ENCODE data around the gene FAM81A. TPM values are rescaled to one million over a fixed set of nuclear protein-coding genes. Genes with fewer than 3 reads are reported as not detected.
A peak's percentile ranks its signal among the peaks of the same experiment; 100 is the strongest.
"Not testable (repeated sequence)": the region's sequence is repeated elsewhere in the genome, so short reads cannot be mapped to it uniquely, and the experiment has no call there.

FAM81A gene
- total RNA-seq: 0.69 and 1.1 TPM in 2 replicates

DNA sequence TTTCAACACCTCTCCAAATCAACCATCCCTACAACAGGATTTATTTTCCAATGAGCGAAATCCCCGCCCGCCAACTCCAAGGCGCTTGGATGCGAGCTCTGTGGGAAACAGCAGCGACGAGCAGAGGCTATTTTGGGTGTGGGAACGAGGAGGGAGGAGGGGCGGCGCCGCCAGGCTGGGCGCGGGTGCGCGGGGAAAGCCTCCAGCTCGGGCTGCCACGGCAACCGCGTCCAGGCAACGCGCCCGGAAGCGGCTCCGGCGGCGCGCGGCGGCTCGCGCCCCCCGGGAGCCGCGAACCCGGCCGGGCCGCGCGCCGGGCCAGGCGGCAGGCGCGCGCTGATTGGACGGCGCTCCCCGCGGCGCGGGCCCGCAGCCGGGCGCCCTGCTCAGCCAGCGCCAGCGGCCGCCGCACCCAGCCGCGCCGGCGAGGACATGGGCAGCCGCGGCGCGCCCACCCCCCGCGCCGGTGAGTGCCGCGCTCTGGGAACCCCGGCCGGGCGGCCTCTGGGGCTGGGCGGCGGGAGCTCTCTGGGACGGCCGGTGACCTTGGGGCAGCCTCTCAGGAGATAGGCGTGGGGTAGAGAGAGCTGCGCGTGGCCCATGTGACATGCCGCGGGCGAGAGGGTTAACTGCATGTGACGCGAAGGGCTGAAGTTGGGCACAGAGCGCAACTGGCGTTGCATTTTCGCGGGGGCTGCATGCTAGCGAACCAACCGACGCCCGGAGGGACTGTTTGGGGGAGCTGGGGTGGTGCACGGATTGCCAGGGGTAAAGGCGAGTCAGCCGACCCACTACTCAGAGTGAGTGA, at the start of gene FAM81A:
FAM81A (plus strand) TSS at position 370 of the 808 bp plus-strand sequence. CDS start 20,441 bp downstream, outside the sequence.
- peaks cover 15% of the 10 kb centered on the region for H3K4me1 Mint-ChIP-seq (ENCODE audit: low read depth)
- intact Hi-C loops (cut with micrococcal nuclease): no loop called here
- peak; percentile 48 for DNase-seq (ENCODE audit: low spot score)
- peak within 1 kb of the TSS; percentile 66 for H3K4me3 Mint-ChIP-seq (ENCODE audit: low read depth)
- H3K27ac Mint-ChIP-seq: no peak within 1 kb of the TSS
- no peaks in the 10 kb centered on the region for H3K36me3 Mint-ChIP-seq (ENCODE audit: low read depth)
- H3K27me3 Mint-ChIP-seq (ENCODE audit: low read depth): peaks cover 77% of the 10 kb centered on the region
- no peaks in the 10 kb centered on the region for H3K9me3 Mint-ChIP-seq

GRCh38 chr15:59388670-59389069, 49.3 kb upstream of the FAM81A start:
- Mint-ChIP-seq H3K27ac (no peak overlapping the region), H3K36me3 (ENCODE audit: low read depth) (no peaks in the 10 kb centered on the region), H3K4me3 (ENCODE audit: low read depth) (no peak overlapping the region), H3K4me1 (ENCODE audit: low read depth) (peaks cover 25% of the 10 kb centered on the region), H3K9me3 (no peaks in the 10 kb centered on the region), H3K27me3 (ENCODE audit: low read depth) (no peaks in the 10 kb centered on the region)
- intact Hi-C loops (cut with micrococcal nuclease): no loop called here
- DNase-seq (ENCODE audit: low spot score): no peak

GRCh38 chr15:59392299-59392698, 45.7 kb upstream of the FAM81A start:
- Mint-ChIP-seq H3K36me3 (ENCODE audit: low read depth) (no peaks in the 10 kb centered on the region), H3K4me3 (ENCODE audit: low read depth) (no peak overlapping the region), H3K27me3 (ENCODE audit: low read depth) (peaks cover 9% of the 10 kb centered on the region), H3K27ac (no peak overlapping the region), H3K4me1 (ENCODE audit: low read depth) (peaks cover 31% of the 10 kb centered on the region), H3K9me3 (no peaks in the 10 kb centered on the region)
- DNase-seq (ENCODE audit: low spot score): no peak
- intact Hi-C loops (cut with micrococcal nuclease): no loop called here

GRCh38 chr15:59394166-59394661, 43.8 kb upstream of the FAM81A start:
- Mint-ChIP-seq H3K27ac (peak overlapping the region; percentile 60), H3K4me3 (ENCODE audit: low read depth) (no peak overlapping the region), H3K9me3 (no peaks in the 10 kb centered on the region), H3K4me1 (ENCODE audit: low read depth) (peaks cover 24% of the 10 kb centered on the region), H3K36me3 (ENCODE audit: low read depth) (no peaks in the 10 kb centered on the region), H3K27me3 (ENCODE audit: low read depth) (peaks cover 14% of the 10 kb centered on the region)
- intact Hi-C loops (cut with micrococcal nuclease): no loop called here
- DNase-seq (ENCODE audit: low spot score): no peak

- no peak for DNase-seq (ENCODE audit: low spot score)
- H3K36me3 Mint-ChIP-seq (ENCODE audit: low read depth): no peaks in the 10 kb centered on the region
Measured at GRCh38 chr15:59396211-59396610, 41.8 kb upstream of the FAM81A start.

GRCh38 chr15:59396679-59397078, 41.3 kb upstream of the FAM81A start:
- H3K27me3 Mint-ChIP-seq (ENCODE audit: low read depth): peaks cover 25% of the 10 kb centered on the region
- intact Hi-C loops (cut with micrococcal nuclease): no loop called here
- H3K27ac Mint-ChIP-seq: no peak overlapping the region
- H3K36me3 Mint-ChIP-seq (ENCODE audit: low read depth): no peaks in the 10 kb centered on the region
- H3K4me1 Mint-ChIP-seq (ENCODE audit: low read depth): peaks cover 26% of the 10 kb centered on the region
- DNase-seq (ENCODE audit: low spot score): no peak
- H3K9me3 Mint-ChIP-seq: no peaks in the 10 kb centered on the region
- H3K4me3 Mint-ChIP-seq (ENCODE audit: low read depth): no peak overlapping the region

More at GRCh38 chr15:59396211-59396610, 41.8 kb upstream of the FAM81A start:
- H3K27ac Mint-ChIP-seq: no peak overlapping the region
- H3K27me3 Mint-ChIP-seq (ENCODE audit: low read depth): peaks cover 21% of the 10 kb centered on the region
- H3K9me3 Mint-ChIP-seq: no peaks in the 10 kb centered on the region
- no peak overlapping the region for H3K4me3 Mint-ChIP-seq (ENCODE audit: low read depth)
- intact Hi-C loops (cut with micrococcal nuclease): no loop called here
- H3K4me1 Mint-ChIP-seq (ENCODE audit: low read depth): peaks cover 26% of the 10 kb centered on the region

GRCh38 chr15:59398220-59398619, 39.8 kb upstream of the FAM81A start:
- intact Hi-C loops (cut with micrococcal nuclease): no loop called here
- Mint-ChIP-seq H3K9me3 (no peaks in the 10 kb centered on the region), H3K4me3 (ENCODE audit: low read depth) (no peak overlapping the region), H3K27me3 (ENCODE audit: low read depth) (peaks cover 25% of the 10 kb centered on the region), H3K36me3 (ENCODE audit: low read depth) (no peaks in the 10 kb centered on the region), H3K27ac (no peak overlapping the region), H3K4me1 (ENCODE audit: low read depth) (peaks cover 17% of the 10 kb centered on the region)
- no peak for DNase-seq (ENCODE audit: low spot score)

DNA sequence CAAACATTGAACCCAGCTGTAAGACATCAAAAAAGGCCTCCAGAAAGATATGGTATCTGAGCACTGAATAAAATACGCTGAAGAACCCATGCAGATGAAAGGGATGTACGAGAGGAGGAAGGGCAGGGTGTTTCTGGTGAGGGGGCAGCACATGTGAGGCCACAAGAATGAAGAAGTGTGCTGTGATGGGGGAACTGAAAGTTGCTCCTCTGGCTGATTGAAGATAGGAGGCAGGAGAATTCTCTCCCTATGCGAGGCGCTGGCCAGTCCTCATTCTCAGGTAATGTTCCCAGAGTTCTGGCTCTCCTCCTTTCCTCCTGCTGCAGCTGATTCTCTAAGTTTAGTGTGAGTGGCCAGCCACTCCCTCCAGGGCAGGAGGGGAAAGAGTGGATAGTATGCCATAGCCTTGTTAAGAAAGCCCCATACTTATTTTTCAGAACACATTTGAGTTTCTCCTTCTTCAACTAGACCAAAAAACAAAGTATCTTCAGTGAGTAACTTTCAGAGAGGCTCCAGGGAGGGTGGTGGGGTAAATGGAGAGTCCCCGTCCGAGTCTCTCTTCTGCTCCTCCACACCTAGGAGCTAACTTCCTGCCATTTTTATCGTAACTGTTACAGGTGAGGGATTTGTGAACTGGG, 38.4 kb upstream of the FAM81A start:
- intact Hi-C loops (cut with micrococcal nuclease): no loop called here
- no peaks in the 10 kb centered on the region for H3K9me3 Mint-ChIP-seq
- no peak overlapping the region for H3K27ac Mint-ChIP-seq
- H3K27me3 Mint-ChIP-seq (ENCODE audit: low read depth): peaks cover 26% of the 10 kb centered on the region
- DNase-seq (ENCODE audit: low spot score): no peak
- no peaks in the 10 kb centered on the region for H3K36me3 Mint-ChIP-seq (ENCODE audit: low read depth)
- no peak overlapping the region for H3K4me3 Mint-ChIP-seq (ENCODE audit: low read depth)
- H3K4me1 Mint-ChIP-seq (ENCODE audit: low read depth): peaks cover 5% of the 10 kb centered on the region

GRCh38 chr15:59400103-59400813, 37.7 kb upstream of the FAM81A start:
- DNase-seq (ENCODE audit: low spot score): no peak
- H3K27ac Mint-ChIP-seq: no peak overlapping the region
- H3K36me3 Mint-ChIP-seq (ENCODE audit: low read depth): no peaks in the 10 kb centered on the region
- H3K9me3 Mint-ChIP-seq: no peaks in the 10 kb centered on the region
- H3K27me3 Mint-ChIP-seq (ENCODE audit: low read depth): peaks cover 26% of the 10 kb centered on the region
- peaks cover 3% of the 10 kb centered on the region for H3K4me1 Mint-ChIP-seq (ENCODE audit: low read depth)
- no peak overlapping the region for H3K4me3 Mint-ChIP-seq (ENCODE audit: low read depth)
- intact Hi-C loops (cut with micrococcal nuclease): no loop called here

DNA sequence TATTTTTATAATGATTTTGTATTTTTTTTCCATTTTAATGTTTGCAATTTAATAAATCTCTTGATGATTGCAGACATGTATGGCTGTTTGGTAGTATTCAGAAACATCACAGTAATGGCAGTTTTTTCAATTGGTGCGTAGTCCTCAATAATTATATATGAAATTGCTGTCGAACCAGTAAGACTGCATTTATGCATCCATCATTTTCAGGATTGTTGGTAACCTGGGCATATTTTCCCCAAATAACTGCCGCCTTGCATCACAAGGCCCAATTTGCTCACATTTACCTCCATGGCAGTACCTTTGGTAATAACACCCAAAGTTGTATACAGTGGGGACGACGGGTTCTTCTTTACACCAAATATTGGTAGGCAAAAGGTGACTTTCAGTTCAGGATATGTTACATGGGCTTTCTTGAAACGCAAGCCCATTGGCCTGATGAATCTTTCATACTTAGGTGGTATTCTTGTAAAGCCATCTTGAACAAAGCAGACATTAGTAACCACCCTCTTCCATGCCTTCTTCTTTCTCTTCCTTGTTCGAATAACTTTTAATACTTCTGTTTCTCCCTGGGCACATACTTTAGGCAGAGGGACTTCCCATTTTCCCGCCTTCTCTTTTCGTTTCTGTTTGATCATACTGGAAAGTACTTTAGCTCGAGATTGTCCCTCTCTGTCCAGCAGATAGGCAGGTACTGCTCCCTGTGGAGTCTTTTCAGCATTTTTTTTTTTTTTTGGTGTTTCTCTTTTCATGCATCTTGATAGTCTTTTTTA, 36.7 kb upstream of the FAM81A start:
- DNase-seq (ENCODE audit: low spot score); H3K4me1 Mint-ChIP-seq (ENCODE audit: low read depth); H3K36me3 Mint-ChIP-seq (ENCODE audit: low read depth); H3K9me3 Mint-ChIP-seq; H3K27ac Mint-ChIP-seq; intact Hi-C loops (cut with micrococcal nuclease); H3K4me3 Mint-ChIP-seq (ENCODE audit: low read depth): not testable (repeated sequence)
- peaks cover 25% of the 10 kb centered on the region for H3K27me3 Mint-ChIP-seq (ENCODE audit: low read depth)

DNA sequence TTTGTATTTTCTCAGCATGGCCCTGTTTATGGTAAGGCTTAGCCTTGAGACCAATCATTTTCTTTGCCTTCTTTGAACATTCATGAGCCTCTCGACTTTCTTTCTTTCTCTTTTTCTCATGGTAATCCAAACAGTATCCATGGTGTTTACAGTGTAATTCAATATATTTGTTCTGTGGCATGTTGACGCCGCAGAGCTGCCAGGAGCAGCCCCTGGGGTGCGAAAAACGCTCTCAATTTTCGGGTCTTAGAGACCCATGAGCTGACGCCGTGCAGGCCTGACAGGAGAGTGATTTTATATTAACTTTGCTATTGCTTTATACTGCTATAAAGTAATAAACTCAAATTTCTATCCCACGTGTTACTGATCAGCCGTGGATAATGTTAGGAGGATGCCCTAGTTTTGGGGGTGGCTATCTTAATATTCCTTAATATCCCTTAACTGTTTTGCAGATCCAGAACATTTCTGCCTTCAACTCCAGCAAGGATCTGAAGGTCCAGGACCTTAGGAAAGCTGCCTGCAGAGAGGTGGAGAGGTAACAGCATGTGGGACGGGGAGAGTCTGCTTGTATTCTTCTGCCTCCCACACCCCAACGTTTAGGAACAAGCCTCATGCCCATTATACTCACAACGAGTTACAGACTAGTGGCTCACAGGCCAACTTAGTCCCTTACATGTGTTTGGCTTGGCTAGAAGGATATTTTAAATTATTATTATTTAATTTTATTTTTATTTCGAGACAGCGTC, 36.0 kb upstream of the FAM81A start:
- no peak for DNase-seq (ENCODE audit: low spot score)
- peaks cover 20% of the 10 kb centered on the region for H3K27me3 Mint-ChIP-seq (ENCODE audit: low read depth)
- H3K4me3 Mint-ChIP-seq (ENCODE audit: low read depth): no peak overlapping the region
- H3K36me3 Mint-ChIP-seq (ENCODE audit: low read depth): no peaks in the 10 kb centered on the region
- intact Hi-C loops (cut with micrococcal nuclease): no loop called here
- peaks cover 6% of the 10 kb centered on the region for H3K4me1 Mint-ChIP-seq (ENCODE audit: low read depth)
- no peaks in the 10 kb centered on the region for H3K9me3 Mint-ChIP-seq
- no peak overlapping the region for H3K27ac Mint-ChIP-seq

- H3K4me3 Mint-ChIP-seq (ENCODE audit: low read depth): no peak overlapping the region
- no peak for DNase-seq (ENCODE audit: low spot score)
- no peak overlapping the region for H3K27ac Mint-ChIP-seq
- H3K36me3 Mint-ChIP-seq (ENCODE audit: low read depth): no peaks in the 10 kb centered on the region
- intact Hi-C loops (cut with micrococcal nuclease): no loop called here
- H3K4me1 Mint-ChIP-seq (ENCODE audit: low read depth): peaks cover 5% of the 10 kb centered on the region
- no peaks in the 10 kb centered on the region for H3K9me3 Mint-ChIP-seq
- H3K27me3 Mint-ChIP-seq (ENCODE audit: low read depth): peaks cover 20% of the 10 kb centered on the region
Measured at GRCh38 chr15:59405079-59405478, 32.9 kb upstream of the FAM81A start.
